Parathyroid adenoma (tissue), 2 donors: ENCODE data around the gene KRTAP5-2.
"Not testable (repeated sequence)": the region's sequence is repeated elsewhere in the genome, so short reads cannot be mapped to it uniquely, and the experiment has no call there.

Experiments
- H2AFZ ChIP-seq: fragments of 300-600 bp; sonication (generic); one replicate; pipeline ENCODE4 v1.7.0; 2017; ENCODE audit warnings: antibody characterized with exemption, mild to moderate bottlenecking
- H3K27ac ChIP-seq: fragments of 300-600 bp; sonication (generic); one replicate; pipeline ENCODE4 v1.7.0; 2017
- H3K27me3 ChIP-seq: fragments of 300-600 bp; sonication (generic); one replicate; pipeline ENCODE4 v1.7.0; 2017; ENCODE audit warnings: low read length; ENCODE audit not compliant: control insufficient read depth, insufficient read depth
- H3K36me3 ChIP-seq: fragments of 300-600 bp; sonication (generic); one replicate; pipeline ENCODE4 v1.7.0; 2017; ENCODE audit warnings: low read length; ENCODE audit not compliant: control insufficient read depth, insufficient read depth
- H3K4me1 ChIP-seq: fragments of 300-600 bp; sonication (generic); one replicate; pipeline ENCODE4 v1.7.0; 2017; ENCODE audit warnings: control low read depth
- H3K4me2 ChIP-seq: fragments of 300-600 bp; sonication (generic); one replicate; pipeline ENCODE4 v1.7.0; 2017; ENCODE audit warnings: low read length
- H3K4me3 ChIP-seq: fragments of 300-600 bp; sonication (generic); one replicate; pipeline ENCODE4 v1.7.0; 2017; ENCODE audit warnings: low read depth, low read length
- H3K79me2 ChIP-seq: fragments of 300-600 bp; sonication (generic); one replicate; pipeline ENCODE4 v1.7.0; 2017; ENCODE audit warnings: control low read depth
- H3K9ac ChIP-seq: fragments of 300-600 bp; sonication (generic); one replicate; pipeline ENCODE4 v1.7.0; 2017; ENCODE audit warnings: mild to moderate bottlenecking
- H3K9me3 ChIP-seq: fragments of 300-600 bp; sonication (generic); one replicate; pipeline ENCODE4 v1.7.0; 2017; ENCODE audit warnings: low read length; ENCODE audit not compliant: control insufficient read depth
- TF ChIP-seq, protein P1 (sequence below): fragments of 300-600 bp; sonication (generic); IDR thresholded peaks from one replicate; pipeline ENCODE4 v1.7.0; 2017; ENCODE audit warnings: antibody characterized with exemption, mild to moderate bottlenecking
- donor health status: primary hyperparathyroidism.

KRTAP5-2 gene

DNA sequence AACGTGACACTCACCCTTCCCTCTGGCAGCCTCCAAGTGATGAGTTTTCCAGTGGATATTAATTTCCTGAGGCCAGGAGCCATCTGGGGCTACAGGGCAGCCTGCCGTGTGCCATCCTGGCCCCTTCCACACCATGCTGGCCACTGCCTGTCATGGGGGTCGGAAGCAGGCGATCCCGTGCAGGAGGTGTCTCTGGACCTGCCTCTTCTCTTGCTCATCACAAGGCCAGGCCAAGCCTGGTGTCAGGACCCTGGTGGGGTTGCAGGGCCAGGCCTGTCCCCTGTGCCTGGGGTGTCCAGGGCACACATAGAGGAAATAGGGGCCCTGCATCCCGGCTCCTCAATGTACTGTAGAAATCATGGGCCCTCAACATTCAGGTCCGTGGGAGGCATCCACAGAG is 6.6 kb upstream of the KRTAP5-2 start:
- no peaks in the 10 kb centered on the region for H3K9me3 ChIP-seq
- no peak overlapping the region for H3K4me2 ChIP-seq
- H2AFZ ChIP-seq: no peak overlapping the region
- H3K9ac ChIP-seq: no peak overlapping the region
- H3K27me3 ChIP-seq: no peaks in the 10 kb centered on the region
- H3K27ac ChIP-seq: no peak overlapping the region
- no peaks in the 10 kb centered on the region for H3K36me3 ChIP-seq
- H3K4me3 ChIP-seq: no peak overlapping the region
- TF ChIP-seq, protein P1, sequence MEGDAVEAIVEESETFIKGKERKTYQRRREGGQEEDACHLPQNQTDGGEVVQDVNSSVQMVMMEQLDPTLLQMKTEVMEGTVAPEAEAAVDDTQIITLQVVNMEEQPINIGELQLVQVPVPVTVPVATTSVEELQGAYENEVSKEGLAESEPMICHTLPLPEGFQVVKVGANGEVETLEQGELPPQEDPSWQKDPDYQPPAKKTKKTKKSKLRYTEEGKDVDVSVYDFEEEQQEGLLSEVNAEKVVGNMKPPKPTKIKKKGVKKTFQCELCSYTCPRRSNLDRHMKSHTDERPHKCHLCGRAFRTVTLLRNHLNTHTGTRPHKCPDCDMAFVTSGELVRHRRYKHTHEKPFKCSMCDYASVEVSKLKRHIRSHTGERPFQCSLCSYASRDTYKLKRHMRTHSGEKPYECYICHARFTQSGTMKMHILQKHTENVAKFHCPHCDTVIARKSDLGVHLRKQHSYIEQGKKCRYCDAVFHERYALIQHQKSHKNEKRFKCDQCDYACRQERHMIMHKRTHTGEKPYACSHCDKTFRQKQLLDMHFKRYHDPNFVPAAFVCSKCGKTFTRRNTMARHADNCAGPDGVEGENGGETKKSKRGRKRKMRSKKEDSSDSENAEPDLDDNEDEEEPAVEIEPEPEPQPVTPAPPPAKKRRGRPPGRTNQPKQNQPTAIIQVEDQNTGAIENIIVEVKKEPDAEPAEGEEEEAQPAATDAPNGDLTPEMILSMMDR: no peak
- no peaks in the 10 kb centered on the region for H3K4me1 ChIP-seq
- no peaks in the 10 kb centered on the region for H3K79me2 ChIP-seq

DNA sequence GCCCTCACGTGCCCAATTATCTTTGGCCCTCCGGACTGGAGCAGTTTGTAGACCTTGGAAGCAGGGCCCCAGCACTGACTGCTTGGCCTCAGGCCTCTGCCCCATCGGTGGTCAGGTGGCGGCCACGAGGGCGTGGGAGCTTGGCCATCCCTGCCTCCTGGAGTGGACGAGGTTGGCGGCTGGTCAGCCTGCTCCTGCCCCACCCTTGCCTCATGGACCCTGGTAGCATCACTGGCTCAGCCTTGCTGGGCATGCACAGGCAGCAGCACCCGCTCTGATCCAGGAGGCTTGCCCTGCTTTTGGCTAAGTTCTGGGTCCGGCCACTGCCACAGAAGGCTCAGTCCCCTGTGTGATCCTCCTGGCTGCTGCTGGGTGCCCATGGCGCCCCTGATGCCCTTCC is 6.1 kb upstream of the KRTAP5-2 start:
- Histone ChIP-seq H3K27me3 (no peaks in the 10 kb centered on the region), H3K27ac (no peak overlapping the region), H3K9me3 (no peaks in the 10 kb centered on the region), H3K9ac (no peak overlapping the region), H3K4me3 (no peak overlapping the region), H3K4me2 (no peak overlapping the region), H3K4me1 (no peaks in the 10 kb centered on the region), H2AFZ (no peak overlapping the region), H3K36me3 (no peaks in the 10 kb centered on the region), H3K79me2 (no peaks in the 10 kb centered on the region)
- TF ChIP-seq, protein P1: no peak

DNA sequence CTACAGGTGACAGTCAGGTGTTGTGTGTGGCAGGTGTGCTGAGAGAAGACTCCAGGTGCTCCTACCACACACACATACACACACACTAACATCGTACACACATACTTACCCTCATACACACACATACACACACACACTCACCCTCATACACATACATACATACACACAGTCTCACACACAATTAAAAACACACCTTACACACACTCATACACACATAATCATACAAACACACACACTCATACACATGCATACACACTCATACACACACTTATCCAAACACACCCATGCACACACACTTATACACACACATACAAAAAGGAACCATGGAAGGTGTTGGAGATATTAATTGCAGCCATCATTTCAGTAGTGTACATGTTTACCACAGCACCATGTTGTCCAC is 5.5 kb upstream of the KRTAP5-2 start:
- Histone ChIP-seq H3K4me1 (no peaks in the 10 kb centered on the region), H3K9me3 (no peaks in the 10 kb centered on the region), H3K27ac (no peak overlapping the region), H3K27me3 (no peaks in the 10 kb centered on the region), H2AFZ (no peak overlapping the region), H3K9ac (no peak overlapping the region), H3K36me3 (no peaks in the 10 kb centered on the region), H3K4me3 (no peak overlapping the region), H3K79me2 (no peaks in the 10 kb centered on the region), H3K4me2 (no peak overlapping the region)
- TF ChIP-seq, protein P1: no peak

DNA sequence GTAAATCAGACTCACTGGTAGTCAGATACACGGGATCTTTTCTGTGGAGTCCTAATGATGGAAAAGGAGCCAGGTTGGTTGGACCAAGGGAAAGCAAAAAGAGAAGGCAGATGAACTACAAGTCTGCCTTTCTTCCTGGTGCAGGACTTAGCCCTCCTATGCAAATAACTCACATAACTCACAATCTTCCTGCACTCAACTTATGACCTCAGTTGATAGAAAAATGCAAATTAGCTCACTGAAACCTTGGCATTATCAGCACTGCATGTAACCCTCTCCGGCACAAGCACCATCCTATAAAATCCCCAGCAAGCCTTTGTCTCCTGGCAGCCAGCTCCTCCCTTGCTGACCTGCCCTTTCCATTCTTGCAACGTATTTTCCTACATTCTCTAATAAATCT is 3.6 kb upstream of the KRTAP5-2 start:
- H3K9me3 ChIP-seq, H3K79me2 ChIP-seq, H3K4me3 ChIP-seq, H3K4me2 ChIP-seq, H3K36me3 ChIP-seq, H3K27ac ChIP-seq, H3K4me1 ChIP-seq, H3K9ac ChIP-seq, H3K27me3 ChIP-seq, H2AFZ ChIP-seq: not testable (repeated sequence)

DNA sequence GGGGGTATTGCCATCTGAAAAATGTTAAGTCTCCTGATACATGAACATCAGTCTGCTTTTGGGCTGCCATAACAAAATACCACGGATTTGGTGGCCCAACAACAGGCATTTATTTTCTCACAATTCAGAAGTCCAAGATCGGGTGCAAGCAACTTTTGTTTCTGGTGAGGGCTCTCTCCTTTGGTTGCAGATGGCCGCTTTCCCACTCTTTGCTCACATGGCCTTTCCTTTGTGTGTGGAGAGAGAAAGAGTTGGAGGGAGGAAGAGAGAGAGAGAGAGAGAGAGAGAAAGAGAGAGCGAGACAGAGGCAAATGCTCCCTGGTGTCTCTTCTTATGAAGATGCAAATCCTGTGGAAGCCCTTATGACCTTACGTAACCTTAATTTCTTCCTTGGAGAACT is 2.5 kb upstream of the KRTAP5-2 start:
- Histone ChIP-seq H3K27me3 (no peaks in the 10 kb centered on the region), H3K27ac (no peak overlapping the region), H3K36me3 (no peaks in the 10 kb centered on the region), H3K4me1 (no peaks in the 10 kb centered on the region), H3K79me2 (no peaks in the 10 kb centered on the region), H3K4me2 (no peak overlapping the region), H3K4me3 (no peak overlapping the region), H2AFZ (no peak overlapping the region), H3K9ac (no peak overlapping the region), H3K9me3 (no peaks in the 10 kb centered on the region)
- TF ChIP-seq, protein P1: no peak
